ENCODE data around the gene EIF4G3. TPM values are rescaled to one million over a fixed set of nuclear protein-coding genes. Genes with fewer than 3 reads are reported as not detected.

Gene EIF4G3
- total RNA-seq, 1 experiment from 2014 or later: 72.0 TPM

- Histone ChIP-seq H4K20me1 (ENCODE audit: control insufficient read depth, insufficient read depth, insufficient read length) (no peaks in the 10 kb centered on the region), H3K9ac (ENCODE audit: extremely low read depth, insufficient read length, low read length) (no peak overlapping the region), H3K4me1 (ENCODE audit: insufficient read depth, low read length) (no peaks in the 10 kb centered on the region), H2BK12ac (ENCODE audit: insufficient read length, low read depth, low read length) (no peak overlapping the region), H3K18ac (ENCODE audit: insufficient read length, low read depth, low read length) (no peak overlapping the region), H3K27ac (ENCODE audit: insufficient read length, low read depth, low read length) (no peak overlapping the region), H3K79me1 (ENCODE audit: insufficient read depth, low read depth, low read length, poor library complexity, severe bottlenecking) (peaks cover under 1% of the 10 kb centered on the region), H3K4me2 (ENCODE audit: insufficient read depth, insufficient read length, low read length) (no peak overlapping the region), H4K5ac (ENCODE audit: insufficient read length, low read depth, low read length) (no peak overlapping the region), H3T11ph (ENCODE audit: low read length) (no peak overlapping the region), H2AFZ (ENCODE audit: low read length) (no peak overlapping the region), H3K23me2 (ENCODE audit: insufficient read length, low read depth, low read length, poor library complexity, severe bottlenecking) (no peaks in the 10 kb centered on the region), H3K14ac (ENCODE audit: insufficient read depth, low read length) (no peak overlapping the region), H2BK15ac (ENCODE audit: low read depth, low read length) (no peak overlapping the region), H2AK5ac (ENCODE audit: insufficient read length, low read length) (no peak overlapping the region), H4K8ac (replicated peaks; ENCODE audit: insufficient read length, low read depth, low read length) (no peak overlapping the region), H3K27me3 (ENCODE audit: insufficient read depth, low read length) (no peaks in the 10 kb centered on the region), H3K56ac (ENCODE audit: insufficient read length, low read depth, low read length) (no peak overlapping the region), H3K4ac (ENCODE audit: low read depth, low read length) (no peak overlapping the region), H3K79me2 (ENCODE audit: insufficient read depth, low read length) (peaks cover 2% of the 10 kb centered on the region; the same call in 1 of the 2 replicates), H3K23ac (ENCODE audit: insufficient read length, low read depth, low read length) (no peak overlapping the region), H2BK20ac (ENCODE audit: low read depth, low read length, poor library complexity, severe bottlenecking) (no peak overlapping the region), H2BK5ac (ENCODE audit: insufficient read length, low read length) (no peak overlapping the region), H2BK120ac (ENCODE audit: low read depth, low read length, poor library complexity, severe bottlenecking) (no peak overlapping the region), H3K9me3 (ENCODE audit: control insufficient read depth, low read depth, low read length) (no peaks in the 10 kb centered on the region), H4K91ac (ENCODE audit: insufficient read length, low read depth, low read length) (no peak overlapping the region)
- DNase-seq: no peak
- TF ChIP-seq CTCF (conservative IDR thresholded peaks at IDR 0.05): no peak
- WGBS (ENCODE audit: extremely low coverage, insufficient read length, low lambda C conversion rate): no CpG with 5 or more reads among the region's 3 CpGs
- no peaks in the 10 kb centered on the region for H3K27me3 Mint-ChIP-seq (ENCODE audit: low read depth)
- no peaks in the 10 kb centered on the region for H3K9me3 Mint-ChIP-seq
- H3K27ac Mint-ChIP-seq: peak overlapping the region in 2 of 3 experiments; percentile 4 to 66; a peak in 2 of 7 replicates
- no peak overlapping the region for H3K4me3 Mint-ChIP-seq
- peaks cover 3 to 8% of the 10 kb centered on the region in 2 experiments; a peak in 2 of 4 replicates for H3K4me1 Mint-ChIP-seq
- H3K36me3 Mint-ChIP-seq (ENCODE audit: insufficient read depth in 1 of 3, low read depth in 3 of 3): peaks cover 7 to 16% (median 15%) of the 10 kb centered on the region in 3 experiments; a peak in 6 of 7 replicates
Measured at GRCh38 chr1:21149855-21150432, 26.8 kb downstream of the EIF4G3 start.
